DOHH2 (cell line): ENCODE measurements around the gene LGALS7.
A peak's percentile ranks its signal among the peaks of the same experiment; 100 is the strongest.

Experiments used
- EZH2phosphoT487 ChIP-seq: fragments of 200-600 bp; sonication (generic); IDR thresholded peaks from 2 replicates; pipeline ENCODE4 v1.6.1; 2017; ENCODE audit warnings: borderline replicate concordance, mild to moderate bottlenecking, antibody characterized with exemption, low read length, moderate library complexity, mixed read lengths
- TF ChIP-seq, protein P1 (sequence below): fragments of 200-600 bp; sonication (generic); IDR thresholded peaks from one replicate; pipeline ENCODE4 v1.5.1; 2014; ENCODE audit warnings: antibody characterized with exemption, mild to moderate bottlenecking, low read depth, low read length; ENCODE audit not compliant: poor library complexity, severe bottlenecking

DNA sequence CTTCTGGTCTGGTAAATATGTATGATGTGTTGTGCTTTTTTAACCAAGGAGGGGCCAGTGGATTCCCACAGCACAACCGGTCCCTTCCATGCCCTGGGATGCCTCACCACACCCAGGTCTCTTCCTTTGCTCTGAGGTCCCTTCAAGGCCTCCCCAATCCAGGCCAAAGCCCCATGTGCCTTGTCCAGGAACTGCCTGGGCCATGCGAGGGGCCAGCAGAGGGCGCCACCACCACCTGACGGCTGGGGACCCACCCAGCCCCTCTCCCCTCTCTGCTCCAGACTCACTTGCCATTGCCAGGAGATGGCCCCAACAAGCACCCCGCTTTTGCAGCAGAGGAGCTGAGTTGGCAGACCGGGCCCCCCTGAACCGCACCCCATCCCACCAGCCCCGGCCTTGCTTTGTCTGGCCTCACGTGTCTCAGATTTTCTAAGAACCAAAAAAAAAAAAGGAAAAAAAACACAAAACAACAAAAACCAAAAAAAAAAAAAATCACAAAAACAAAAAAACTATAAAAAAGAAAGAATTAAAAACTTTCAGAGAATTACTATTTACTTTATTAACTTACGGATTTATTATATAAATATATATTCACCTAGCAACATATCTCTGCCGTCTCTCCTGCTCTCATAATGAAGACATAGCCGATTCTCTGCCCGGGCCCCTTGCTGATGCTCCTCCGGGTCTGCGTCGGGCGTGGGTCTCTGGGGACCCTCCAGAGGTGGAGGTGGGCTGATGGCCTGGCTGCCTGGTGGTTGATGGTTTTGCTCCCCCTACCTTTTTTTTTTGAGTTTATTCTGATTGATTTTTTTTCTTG is 43.5 kb downstream of the LGALS7 start:
- TF ChIP-seq, protein P1, sequence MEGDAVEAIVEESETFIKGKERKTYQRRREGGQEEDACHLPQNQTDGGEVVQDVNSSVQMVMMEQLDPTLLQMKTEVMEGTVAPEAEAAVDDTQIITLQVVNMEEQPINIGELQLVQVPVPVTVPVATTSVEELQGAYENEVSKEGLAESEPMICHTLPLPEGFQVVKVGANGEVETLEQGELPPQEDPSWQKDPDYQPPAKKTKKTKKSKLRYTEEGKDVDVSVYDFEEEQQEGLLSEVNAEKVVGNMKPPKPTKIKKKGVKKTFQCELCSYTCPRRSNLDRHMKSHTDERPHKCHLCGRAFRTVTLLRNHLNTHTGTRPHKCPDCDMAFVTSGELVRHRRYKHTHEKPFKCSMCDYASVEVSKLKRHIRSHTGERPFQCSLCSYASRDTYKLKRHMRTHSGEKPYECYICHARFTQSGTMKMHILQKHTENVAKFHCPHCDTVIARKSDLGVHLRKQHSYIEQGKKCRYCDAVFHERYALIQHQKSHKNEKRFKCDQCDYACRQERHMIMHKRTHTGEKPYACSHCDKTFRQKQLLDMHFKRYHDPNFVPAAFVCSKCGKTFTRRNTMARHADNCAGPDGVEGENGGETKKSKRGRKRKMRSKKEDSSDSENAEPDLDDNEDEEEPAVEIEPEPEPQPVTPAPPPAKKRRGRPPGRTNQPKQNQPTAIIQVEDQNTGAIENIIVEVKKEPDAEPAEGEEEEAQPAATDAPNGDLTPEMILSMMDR = peak; percentile 90
- TF ChIP-seq EZH2phosphoT487 = no peak
